Pancreas (tissue), 10 donors: ENCODE results near the gene SYNPO2. TPM values are rescaled to one million over a fixed set of nuclear protein-coding genes. Genes with fewer than 3 reads are reported as not detected.

Experiments
- ATAC-seq, 4 donors: fragments of 200-7000 bp; cut with Tn5 transposase; one replicate each; pipeline versions ENCODE4 v1.8.0 to v1.9.1; 2020; ENCODE audit warnings: mild to moderate bottlenecking in 4 of 4, moderate library complexity in 4 of 4
- DNase-seq, 6 donors: peaks; one replicate each; pipeline ENCODE4 v3.0.0-alpha.2; 2020
- FAIRE-seq: peaks from 2 replicates; lab custom pipeline; 2012; peaks lifted over from hg19 to GRCh38; lab: Jason Lieb, UNC
- H3K27ac ChIP-seq, 4 donors: fragments of 200-600 bp; sonication (generic); 1 replicate in 3 of 4; 2 replicates in 1 of 4; pipeline versions ENCODE4 v1.5.0 to v1.8.0; 2020
- H3K27me3 ChIP-seq, 4 donors: fragments of 200-600 bp; one replicate each; pipeline ENCODE4 v1.8.0; 2021
- H3K36me3 ChIP-seq, 3 donors: fragments of 200-600 bp; sonication (generic) in 1 of 3; one replicate each; pipeline versions ENCODE4 v1.5.0 to v1.8.0; 2020 to 2021
- H3K4me1 ChIP-seq, 3 donors: fragments of 200-600 bp; one replicate each; pipeline ENCODE4 v1.8.0; 2021
- H3K4me3 ChIP-seq, 4 donors: fragments of 200-600 bp; sonication (generic) in 2 of 4; one replicate each; pipeline versions ENCODE4 v1.5.0 to v1.8.0; 2020 to 2021
- H3K9me3 ChIP-seq, 4 donors: fragments of 200-600 bp; one replicate each; pipeline ENCODE4 v1.8.0; 2021
- WGBS, 2 donors: extraction: QIAGEN DNeasy Blood & Tissue Kit; methylation state at CpG; one replicate each; pipeline ENCODE4 v1.1.7; 2013; 5-methylcytosine and 5-hydroxymethylcytosine counted together
- intact Hi-C, 3 donors: fragments of 100-400 bp; cut with DNase I; formaldehyde crosslinking; loops; one replicate each; pipeline versions ENCODE4 v1.11.1 to v1.14.2; 2022
- polyA plus RNA-seq, 2 donors: library from polyadenylated mRNA; stranded (reverse); fragments of 200-250 nt; gene quantifications; one replicate each; pipeline ENCODE4 v1.2.3, GENCODE V29; 2013
- total RNA-seq, 6 donors: library from RNA; stranded (reverse); fragmentation: NEBNext Ultra II Directional in 4 of 6; extraction: Animal tissue kit (Norgen Biotek cat#: 25700) in 4 of 6; gene quantifications; one replicate each; pipeline versions ENCODE4 v1.2.1 to v1.2.4, GENCODE V29; 2021 to 2023
- TF ChIP-seq, protein P1 (sequence below), 4 donors: fragments of 200-600 bp; sonication (generic) in 3 of 4; IDR thresholded peaks; one replicate each; pipeline versions ENCODE4 v1.5.0 to v1.8.0; 2021; ENCODE audit warnings: antibody characterized with exemption in 4 of 4
- donor health status: healthy with polysubstance abuse.
- donor health status: DM: no; HTN: no; CAD: no; lungs with moderate emphysema.
- donor health status: DM: no; HTN: no; CAD: no.
- donor health status: control.
- donor health status: control.
- donor health status: Bipolar disorder and iron deficiency.
- donor health status: DM: yes; HTN: yes; CAD: no.
- donor health status: DM: no; HTN: no; CAD: no.
- donor health status: DM: no; HTN: no; CAD: no.
- donor health status: DM: yes; HTN: yes; CAD: no.

SYNPO2 gene
- total and polyA plus RNA-seq, 8 donors = 2.1 to 10.9 (median 4.1) TPM

GRCh38 chr4:118845552-118846050 is 43.1 kb upstream of the SYNPO2 start:
- no peaks in the 10 kb centered on the region for H3K9me3 ChIP-seq
- intact Hi-C loops = no loop called here
- H3K4me3 ChIP-seq = no peak overlapping the region
- FAIRE-seq = no peak
- TF ChIP-seq, protein P1, sequence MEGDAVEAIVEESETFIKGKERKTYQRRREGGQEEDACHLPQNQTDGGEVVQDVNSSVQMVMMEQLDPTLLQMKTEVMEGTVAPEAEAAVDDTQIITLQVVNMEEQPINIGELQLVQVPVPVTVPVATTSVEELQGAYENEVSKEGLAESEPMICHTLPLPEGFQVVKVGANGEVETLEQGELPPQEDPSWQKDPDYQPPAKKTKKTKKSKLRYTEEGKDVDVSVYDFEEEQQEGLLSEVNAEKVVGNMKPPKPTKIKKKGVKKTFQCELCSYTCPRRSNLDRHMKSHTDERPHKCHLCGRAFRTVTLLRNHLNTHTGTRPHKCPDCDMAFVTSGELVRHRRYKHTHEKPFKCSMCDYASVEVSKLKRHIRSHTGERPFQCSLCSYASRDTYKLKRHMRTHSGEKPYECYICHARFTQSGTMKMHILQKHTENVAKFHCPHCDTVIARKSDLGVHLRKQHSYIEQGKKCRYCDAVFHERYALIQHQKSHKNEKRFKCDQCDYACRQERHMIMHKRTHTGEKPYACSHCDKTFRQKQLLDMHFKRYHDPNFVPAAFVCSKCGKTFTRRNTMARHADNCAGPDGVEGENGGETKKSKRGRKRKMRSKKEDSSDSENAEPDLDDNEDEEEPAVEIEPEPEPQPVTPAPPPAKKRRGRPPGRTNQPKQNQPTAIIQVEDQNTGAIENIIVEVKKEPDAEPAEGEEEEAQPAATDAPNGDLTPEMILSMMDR (IDR thresholded peaks at IDR 0.05) = no peak
- H3K27me3 ChIP-seq = no peaks in the 10 kb centered on the region
- no peak for DNase-seq
- no peaks in the 10 kb centered on the region for H3K4me1 ChIP-seq
- H3K36me3 ChIP-seq = no peaks in the 10 kb centered on the region
- no peak overlapping the region for H3K27ac ChIP-seq
- no peak for ATAC-seq

- Histone ChIP-seq H3K36me3 (no peaks in the 10 kb centered on the region), H3K27ac (no peak overlapping the region), H3K4me1 (no peaks in the 10 kb centered on the region), H3K27me3 (no peaks in the 10 kb centered on the region), H3K4me3 (no peak overlapping the region), H3K9me3 (no peaks in the 10 kb centered on the region)
- FAIRE-seq (no peak), DNase-seq (no peak), ATAC-seq (no peak)
- intact Hi-C loops = no loop called here
- 75 to 84% methylated on average over 1 of the region's 1 CpG for WGBS, 2 donors
- TF ChIP-seq, protein P1 (IDR thresholded peaks at IDR 0.05) = no peak
Measured at GRCh38 chr4:118846979-118847378, 41.7 kb upstream of the SYNPO2 start.

- no peaks in the 10 kb centered on the region for H3K27me3 ChIP-seq
- ATAC-seq (no peak), FAIRE-seq (no peak), DNase-seq (no peak)
- H3K4me1 ChIP-seq = no peaks in the 10 kb centered on the region
- no peaks in the 10 kb centered on the region for H3K9me3 ChIP-seq
- H3K4me3 ChIP-seq = no peak overlapping the region
- TF ChIP-seq, protein P1 (IDR thresholded peaks at IDR 0.05) = no peak
- 87 to 98% methylated on average over 7 of the region's 7 CpGs for WGBS, 2 donors
- H3K36me3 ChIP-seq = no peaks in the 10 kb centered on the region
- H3K27ac ChIP-seq = no peak overlapping the region
- intact Hi-C loops = no loop called here
Measured at GRCh38 chr4:118848242-118848641, 40.4 kb upstream of the SYNPO2 start.

DNA sequence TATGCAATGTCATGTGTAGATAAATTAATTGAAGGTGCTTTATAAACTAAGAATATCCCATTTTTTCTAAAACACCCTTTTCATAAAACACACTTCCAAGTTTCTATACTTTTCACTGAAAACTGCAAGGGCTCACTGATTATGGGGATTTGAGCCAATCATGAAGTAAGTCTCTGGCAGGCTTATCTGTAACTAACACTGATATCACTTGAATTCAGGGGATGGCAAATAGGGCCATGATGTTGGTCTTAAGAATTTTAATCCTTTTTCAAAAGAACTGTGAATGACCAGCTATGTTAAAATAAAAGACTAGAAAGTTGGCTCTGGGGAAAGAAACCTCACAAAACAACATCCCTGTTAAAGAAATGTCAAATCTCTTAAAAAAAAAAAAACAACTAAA is 39.8 kb upstream of the SYNPO2 start:
- no peak for DNase-seq
- no peak for FAIRE-seq
- no peak overlapping the region for H3K4me3 ChIP-seq
- H3K36me3 ChIP-seq = no peaks in the 10 kb centered on the region
- TF ChIP-seq, protein P1 (IDR thresholded peaks at IDR 0.05) = no peak
- ATAC-seq = no peak
- no peak overlapping the region for H3K27ac ChIP-seq
- H3K9me3 ChIP-seq = no peaks in the 10 kb centered on the region
- intact Hi-C loops = no loop called here
- H3K4me1 ChIP-seq = no peaks in the 10 kb centered on the region
- H3K27me3 ChIP-seq = no peaks in the 10 kb centered on the region

GRCh38 chr4:118849867-118850487 is 38.7 kb upstream of the SYNPO2 start:
- Histone ChIP-seq H3K27ac (no peak overlapping the region), H3K4me1 (peaks cover 0 to 6% (median 0%) of the 10 kb centered on the region in 3 donors), H3K4me3 (peak overlapping the region in 2 of 4 donors; percentile 8 to 34), H3K27me3 (no peaks in the 10 kb centered on the region), H3K36me3 (no peaks in the 10 kb centered on the region), H3K9me3 (no peaks in the 10 kb centered on the region)
- intact Hi-C loops = no loop called here
- no peak for DNase-seq
- 93 to 96% methylated on average over 2 of the region's 2 CpGs for WGBS, 2 donors
- FAIRE-seq = no peak
- TF ChIP-seq, protein P1 (IDR thresholded peaks at IDR 0.05) = no peak
- peak in 1 of 4 donors; percentile 14 for ATAC-seq
